Esophagus muscularis mucosa (tissue), 4 donors: ENCODE measurements around the gene LRP8. TPM values are rescaled to one million over a fixed set of nuclear protein-coding genes. Genes with fewer than 3 reads are reported as not detected.

ENCODE experiments used
- DNase-seq: peaks from one replicate; pipeline ENCODE4 v3.0.0-alpha.2; 2017; ENCODE audit errors: extremely low spot score
- H3K27ac ChIP-seq, 4 donors: fragments of 200-600 bp; sonication (generic); replicated peaks in 1 of 4; 1 replicate in 3 of 4; 2 replicates in 1 of 4; pipeline ENCODE4 v1.5.1; 2016 to 2019; ENCODE audit warnings: mild to moderate bottlenecking in 1 of 4
- H3K27me3 ChIP-seq, 4 donors: fragments of 200-600 bp; sonication (generic); one replicate each; pipeline versions ENCODE4 v1.5.1 to v1.6.0; 2016 to 2019
- H3K36me3 ChIP-seq, 4 donors: fragments of 200-600 bp; sonication (generic); one replicate each; pipeline ENCODE4 v1.5.1; 2016 to 2019
- H3K4me1 ChIP-seq, 4 donors: fragments of 200-600 bp; sonication (generic); one replicate each; pipeline ENCODE4 v1.5.1; 2016 to 2019
- H3K4me3 ChIP-seq, 4 donors: fragments of 200-600 bp; sonication (generic); 1 replicate in 2 of 4; 2 replicates in 2 of 4; pipeline ENCODE4 v1.5.1; 2016 to 2019; ENCODE audit warnings: mild to moderate bottlenecking in 4 of 4, moderate library complexity in 1 of 4
- H3K9me3 ChIP-seq, 4 donors: fragments of 200-600 bp; sonication (generic); 1 replicate in 3 of 4; 2 replicates in 1 of 4; pipeline ENCODE4 v1.5.1; 2016 to 2019
- CTCF ChIP-seq, 3 experiments: fragments of 200-600 bp in 2 of 3; fragments of 450-650 bp in 1 of 3; sonication (generic) in 2 of 3; IDR thresholded peaks; one replicate each; pipeline ENCODE4 v1.5.1; 2017 to 2019; ENCODE audit warnings: antibody characterized with exemption in 3 of 3, mild to moderate bottlenecking in 2 of 3, moderate library complexity in 1 of 3
- EP300 ChIP-seq: sonication (generic); formaldehyde crosslinking; IDR thresholded peaks from one replicate; pipeline ENCODE4 v1.6.1; 2017; ENCODE audit warnings: antibody characterized with exemption
- POLR2A ChIP-seq: fragments of 450-650 bp; IDR thresholded peaks from one replicate; pipeline ENCODE4 v1.6.1; 2017; ENCODE audit warnings: antibody characterized with exemption, moderate library complexity, mild to moderate bottlenecking, low read depth
- POLR2AphosphoS5 ChIP-seq, 2 donors: sonication (generic); formaldehyde crosslinking; IDR thresholded peaks; one replicate each; pipeline ENCODE4 v1.6.1; 2017; ENCODE audit warnings: antibody characterized with exemption in 2 of 2
- WGBS: methylation state at CpG from one replicate; pipeline ENCODE4 v1.1.5; 2018; 5-methylcytosine and 5-hydroxymethylcytosine counted together
- intact Hi-C: fragments of 100-400 bp; cut with DNase I; formaldehyde crosslinking; loops from one replicate; pipeline ENCODE4 v1.15.1; 2023
- total RNA-seq, 4 donors: library from RNA; depleted of rRNA; stranded (reverse); fragments of >200 nt; gene quantifications; one replicate each; pipeline versions ENCODE4 v1.1.0 to v1.2.1, GENCODE V29; 2016

The LRP8 gene
- total RNA-seq, 4 donors from 2014 or later, result 0.83 to 6.0 (median 1.9) TPM

GRCh38 chr1:53349968-53350852 lies 22.3 kb upstream of the LRP8 start:
- Histone ChIP-seq H3K36me3 (no peaks in the 10 kb centered on the region), H3K27me3 (no peaks in the 10 kb centered on the region), H3K27ac (no peak overlapping the region), H3K4me3 (no peak overlapping the region), H3K4me1 (no peaks in the 10 kb centered on the region), H3K9me3 (no peaks in the 10 kb centered on the region)
- 92% methylated on average over 7 of the region's 7 CpGs for WGBS
- no peak for TF ChIP-seq POLR2A
- no peak for TF ChIP-seq EP300
- no peak for TF ChIP-seq CTCF (IDR thresholded peaks at IDR 0.05)
- TF ChIP-seq POLR2AphosphoS5 (IDR thresholded peaks at IDR 0.05), result no peak
- peak; percentile 88 for DNase-seq
- intact Hi-C loops, result no loop called here

DNA sequence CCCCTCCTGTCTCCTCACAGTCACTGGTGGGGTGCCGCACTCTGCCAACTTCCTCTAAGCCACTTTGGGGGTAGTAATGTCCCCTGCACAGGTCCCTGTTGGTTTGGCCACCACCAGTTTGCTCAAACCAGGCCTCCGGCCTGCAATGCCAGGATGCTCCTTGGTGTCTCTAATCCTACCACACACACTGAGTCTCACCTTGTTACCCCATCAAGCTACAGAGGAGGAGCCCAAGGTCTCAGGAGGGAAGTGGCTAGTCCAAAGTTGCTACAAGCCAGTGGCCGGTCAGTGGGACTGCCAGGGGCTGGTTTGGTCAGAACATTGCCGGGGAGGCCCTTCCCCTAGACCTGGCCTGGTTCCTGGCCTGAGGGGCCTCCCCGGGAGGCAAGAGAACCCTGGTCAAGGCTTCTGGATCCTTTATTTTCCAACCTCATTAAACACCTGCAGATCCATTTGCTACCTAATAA lies 21.5 kb upstream of the LRP8 start:
- H3K4me1 ChIP-seq, result no peaks in the 10 kb centered on the region
- no peak for TF ChIP-seq CTCF (IDR thresholded peaks at IDR 0.05)
- no peak for TF ChIP-seq POLR2AphosphoS5 (IDR thresholded peaks at IDR 0.05)
- intact Hi-C loops, result no loop called here
- H3K4me3 ChIP-seq, result no peak overlapping the region
- no peaks in the 10 kb centered on the region for H3K36me3 ChIP-seq
- 48% methylated on average over 3 of the region's 5 CpGs for WGBS
- H3K27ac ChIP-seq, result no peak overlapping the region
- peak; percentile 85 for DNase-seq
- H3K9me3 ChIP-seq, result no peaks in the 10 kb centered on the region
- no peaks in the 10 kb centered on the region for H3K27me3 ChIP-seq

- 69% methylated on average over 16 of the region's 21 CpGs for WGBS
- Histone ChIP-seq H3K36me3 (no peaks in the 10 kb centered on the region), H3K27me3 (peaks cover 0 to 6% (median 0%) of the 10 kb centered on the region in 4 donors), H3K27ac (no peak overlapping the region), H3K9me3 (no peaks in the 10 kb centered on the region), H3K4me1 (no peaks in the 10 kb centered on the region), H3K4me3 (no peak overlapping the region)
- intact Hi-C loops, result no loop called here
- DNase-seq, result peak; percentile 66
- TF ChIP-seq CTCF (IDR thresholded peaks at IDR 0.05) (no peak), EP300 (no peak), POLR2AphosphoS5 (IDR thresholded peaks at IDR 0.05) (no peak), POLR2A (no peak)
These were observed 20.9 kb upstream of the LRP8 start for GRCh38 chr1:53348486-53349368.

DNA sequence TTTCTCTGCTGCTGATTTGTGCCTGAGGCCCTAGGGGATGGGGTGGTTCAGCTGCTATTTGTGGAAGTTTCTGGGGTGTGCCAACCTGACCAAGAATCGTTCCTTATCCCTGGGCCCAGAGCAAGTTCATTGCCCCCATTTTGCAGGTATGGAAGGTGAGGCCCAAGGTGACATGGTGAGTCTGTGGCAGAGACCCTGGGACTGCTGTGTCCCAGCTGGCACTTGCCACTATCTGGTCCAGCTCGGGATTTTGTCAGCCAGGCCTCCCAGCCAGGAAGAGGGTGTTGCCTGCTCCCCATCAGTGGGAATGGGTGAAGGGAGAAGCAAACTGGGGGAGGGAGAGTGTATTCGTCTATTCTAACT lies 18.9 kb upstream of the LRP8 start:
- WGBS, result 87% methylated on average over 2 of the region's 3 CpGs
- DNase-seq, result no peak
- H3K4me3 ChIP-seq, result no peak overlapping the region
- no peaks in the 10 kb centered on the region for H3K36me3 ChIP-seq
- TF ChIP-seq POLR2AphosphoS5 (IDR thresholded peaks at IDR 0.05) (no peak), POLR2A (no peak), CTCF (IDR thresholded peaks at IDR 0.05) (no peak), EP300 (no peak)
- H3K4me1 ChIP-seq, result no peaks in the 10 kb centered on the region
- no peaks in the 10 kb centered on the region for H3K9me3 ChIP-seq
- H3K27me3 ChIP-seq, result peaks cover 0 to 20% (median 0%) of the 10 kb centered on the region in 4 donors
- H3K27ac ChIP-seq, result no peak overlapping the region
- intact Hi-C loops, result no loop called here
